ENCODE measurements around the gene TEX29.

DNA sequence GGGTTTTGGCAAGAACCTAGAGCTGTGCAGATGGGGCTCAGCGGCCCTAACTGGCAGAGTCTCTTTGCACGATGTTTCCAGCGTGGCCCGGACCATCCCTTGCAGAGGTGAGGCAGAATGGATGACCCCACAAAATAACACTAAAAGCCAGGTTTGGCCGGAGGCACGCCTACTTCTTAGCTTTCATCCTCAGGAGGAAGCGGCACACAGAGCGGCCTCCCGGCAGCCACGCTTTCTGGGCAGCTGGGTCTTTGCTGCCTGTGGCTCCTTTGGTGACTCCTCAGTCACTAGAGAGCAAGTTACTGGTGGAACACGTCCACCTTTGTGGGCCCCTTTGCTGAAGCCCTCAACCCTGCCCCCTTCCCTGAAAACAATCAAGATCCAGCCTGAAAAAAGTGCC lies 25.2 kb downstream of the TEX29 start:
- TF ChIP-seq, protein P1, sequence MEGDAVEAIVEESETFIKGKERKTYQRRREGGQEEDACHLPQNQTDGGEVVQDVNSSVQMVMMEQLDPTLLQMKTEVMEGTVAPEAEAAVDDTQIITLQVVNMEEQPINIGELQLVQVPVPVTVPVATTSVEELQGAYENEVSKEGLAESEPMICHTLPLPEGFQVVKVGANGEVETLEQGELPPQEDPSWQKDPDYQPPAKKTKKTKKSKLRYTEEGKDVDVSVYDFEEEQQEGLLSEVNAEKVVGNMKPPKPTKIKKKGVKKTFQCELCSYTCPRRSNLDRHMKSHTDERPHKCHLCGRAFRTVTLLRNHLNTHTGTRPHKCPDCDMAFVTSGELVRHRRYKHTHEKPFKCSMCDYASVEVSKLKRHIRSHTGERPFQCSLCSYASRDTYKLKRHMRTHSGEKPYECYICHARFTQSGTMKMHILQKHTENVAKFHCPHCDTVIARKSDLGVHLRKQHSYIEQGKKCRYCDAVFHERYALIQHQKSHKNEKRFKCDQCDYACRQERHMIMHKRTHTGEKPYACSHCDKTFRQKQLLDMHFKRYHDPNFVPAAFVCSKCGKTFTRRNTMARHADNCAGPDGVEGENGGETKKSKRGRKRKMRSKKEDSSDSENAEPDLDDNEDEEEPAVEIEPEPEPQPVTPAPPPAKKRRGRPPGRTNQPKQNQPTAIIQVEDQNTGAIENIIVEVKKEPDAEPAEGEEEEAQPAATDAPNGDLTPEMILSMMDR (conservative IDR thresholded peaks at IDR 0.05; ENCODE audit: low read depth, low read length): no peak
- TF ChIP-seq EZH2 (IDR thresholded peaks at IDR 0.05; ENCODE audit: borderline replicate concordance, low read depth, low read length, poor library complexity, severe bottlenecking): no peak
